Measurements from ENCODE around the gene GEMIN5. TPM values are rescaled to one million over a fixed set of nuclear protein-coding genes. Genes with fewer than 3 reads are reported as not detected.

GEMIN5 gene
- total RNA-seq, 1 donor from 2014 or later, result 35.3 TPM

GRCh38 chr5:154948313-154948712, 10.3 kb upstream of the GEMIN5 start:
- Mint-ChIP-seq H3K27me3 (ENCODE audit: low read depth) (no peaks in the 10 kb centered on the region), H3K4me1 (peaks cover 7% of the 10 kb centered on the region), H3K27ac (ENCODE audit: unreplicated experiment) (no peak overlapping the region), H3K36me3 (ENCODE audit: low read depth) (no peaks in the 10 kb centered on the region), H3K4me3 (no peak overlapping the region), H3K9me3 (no peaks in the 10 kb centered on the region)
- no peak for DNase-seq (ENCODE audit: low read depth, low spot score)
- TF ChIP-seq CTCF (conservative IDR thresholded peaks at IDR 0.05), result no peak

GRCh38 chr5:154947778-154948177, 9.8 kb upstream of the GEMIN5 start:
- H3K9me3 Mint-ChIP-seq, result no peaks in the 10 kb centered on the region

GRCh38 chr5:154945695-154946301, 7.8 kb upstream of the GEMIN5 start:
- no peaks in the 10 kb centered on the region for H3K27me3 Mint-ChIP-seq (ENCODE audit: low read depth)
- no peaks in the 10 kb centered on the region for H3K9me3 Mint-ChIP-seq
- H3K27ac Mint-ChIP-seq (ENCODE audit: unreplicated experiment), result no peak overlapping the region
- TF ChIP-seq CTCF (conservative IDR thresholded peaks at IDR 0.05), result peak; percentile 77
- H3K4me1 Mint-ChIP-seq, result peaks cover 25% of the 10 kb centered on the region
- H3K4me3 Mint-ChIP-seq, result no peak overlapping the region
- no peaks in the 10 kb centered on the region for H3K36me3 Mint-ChIP-seq (ENCODE audit: low read depth)
- no peak for DNase-seq (ENCODE audit: low read depth, low spot score)

More at GRCh38 chr5:154947778-154948177, 9.8 kb upstream of the GEMIN5 start:
- no peak for DNase-seq (ENCODE audit: low read depth, low spot score)
- Mint-ChIP-seq H3K36me3 (ENCODE audit: low read depth) (no peaks in the 10 kb centered on the region), H3K4me3 (no peak overlapping the region), H3K27ac (ENCODE audit: unreplicated experiment) (no peak overlapping the region), H3K27me3 (ENCODE audit: low read depth) (no peaks in the 10 kb centered on the region), H3K4me1 (peaks cover 10% of the 10 kb centered on the region)
- no peak for TF ChIP-seq CTCF (conservative IDR thresholded peaks at IDR 0.05)

- no peak overlapping the region for H3K4me3 Mint-ChIP-seq
- no peak for TF ChIP-seq CTCF (conservative IDR thresholded peaks at IDR 0.05)
- no peaks in the 10 kb centered on the region for H3K27me3 Mint-ChIP-seq (ENCODE audit: low read depth)
- no peak for DNase-seq (ENCODE audit: low read depth, low spot score)
- H3K4me1 Mint-ChIP-seq, result peaks cover 34% of the 10 kb centered on the region
- no peaks in the 10 kb centered on the region for H3K36me3 Mint-ChIP-seq (ENCODE audit: low read depth)
- no peak overlapping the region for H3K27ac Mint-ChIP-seq (ENCODE audit: unreplicated experiment)
- H3K9me3 Mint-ChIP-seq, result no peaks in the 10 kb centered on the region
These were observed 6.7 kb upstream of the GEMIN5 start for GRCh38 chr5:154944716-154945115.

- H3K4me1 Mint-ChIP-seq, result peaks cover 39% of the 10 kb centered on the region
- no peaks in the 10 kb centered on the region for H3K27me3 Mint-ChIP-seq (ENCODE audit: low read depth)
- no peaks in the 10 kb centered on the region for H3K9me3 Mint-ChIP-seq
- no peak for DNase-seq (ENCODE audit: low read depth, low spot score)
- no peaks in the 10 kb centered on the region for H3K36me3 Mint-ChIP-seq (ENCODE audit: low read depth)
- H3K4me3 Mint-ChIP-seq, result peak overlapping the region; percentile 44
- H3K27ac Mint-ChIP-seq (ENCODE audit: unreplicated experiment), result no peak overlapping the region
- TF ChIP-seq CTCF (conservative IDR thresholded peaks at IDR 0.05), result no peak
These were observed 5.5 kb upstream of the GEMIN5 start for GRCh38 chr5:154943527-154943926.
